Suprapubic skin (tissue), 4 donors: Measurements from ENCODE around the gene NLRP1. TPM values are rescaled to one million over a fixed set of nuclear protein-coding genes. Genes with fewer than 3 reads are reported as not detected.

ENCODE experiments used
- DNase-seq, 2 donors: peaks; one replicate each; pipeline ENCODE4 v3.0.0-alpha.2; 2019; ENCODE audit warnings: low spot score in 2 of 2
- H3K27ac ChIP-seq: fragments of 200-600 bp; sonication (generic); one replicate; pipeline ENCODE4 v1.5.1; 2019
- H3K27me3 ChIP-seq: fragments of 200-600 bp; sonication (generic); one replicate; pipeline ENCODE4 v1.5.1; 2019
- H3K36me3 ChIP-seq: fragments of 200-600 bp; sonication (generic); one replicate; pipeline ENCODE4 v1.5.1; 2019
- H3K4me1 ChIP-seq: fragments of 200-600 bp; sonication (generic); one replicate; pipeline ENCODE4 v1.5.1; 2019
- H3K4me3 ChIP-seq: fragments of 200-600 bp; sonication (generic); one replicate; pipeline ENCODE4 v1.5.1; 2019; ENCODE audit warnings: mild to moderate bottlenecking
- H3K9me3 ChIP-seq: fragments of 200-600 bp; sonication (generic); one replicate; pipeline ENCODE4 v1.5.1; 2019
- EP300 ChIP-seq: sonication (generic); formaldehyde crosslinking; IDR thresholded peaks from one replicate; pipeline ENCODE4 v1.6.1; 2017; ENCODE audit warnings: antibody characterized with exemption
- POLR2A ChIP-seq, 2 donors: fragments of 450-650 bp; IDR thresholded peaks; one replicate each; pipeline ENCODE4 v1.6.1; 2017; ENCODE audit warnings: antibody characterized with exemption in 2 of 2, mild to moderate bottlenecking in 2 of 2, moderate library complexity in 2 of 2
- POLR2AphosphoS5 ChIP-seq, 3 donors: sonication (generic); formaldehyde crosslinking; IDR thresholded peaks; one replicate each; pipeline ENCODE4 v1.6.1; 2017; ENCODE audit warnings: antibody characterized with exemption in 3 of 3
- WGBS: methylation state at CpG from one replicate; pipeline ENCODE4 v1.1.5; 2018; 5-methylcytosine and 5-hydroxymethylcytosine counted together
- total RNA-seq, 4 donors: library from RNA; depleted of rRNA; stranded (reverse); fragments of >200 nt; gene quantifications; one replicate each; pipeline ENCODE4 v1.1.0, GENCODE V29; 2016
- TF ChIP-seq, protein P1 (sequence below), 2 donors: fragments of 200-600 bp in 1 of 2; fragments of 450-650 bp in 1 of 2; sonication (generic) in 1 of 2; IDR thresholded peaks; one replicate each; pipeline ENCODE4 v1.5.1; 2016 to 2019; ENCODE audit warnings: antibody characterized with exemption in 2 of 2, mild to moderate bottlenecking in 1 of 2, moderate library complexity in 1 of 2

The NLRP1 gene
- total RNA-seq, 4 donors from 2014 or later: 66.9 to 279 (median 95.8) TPM

DNA sequence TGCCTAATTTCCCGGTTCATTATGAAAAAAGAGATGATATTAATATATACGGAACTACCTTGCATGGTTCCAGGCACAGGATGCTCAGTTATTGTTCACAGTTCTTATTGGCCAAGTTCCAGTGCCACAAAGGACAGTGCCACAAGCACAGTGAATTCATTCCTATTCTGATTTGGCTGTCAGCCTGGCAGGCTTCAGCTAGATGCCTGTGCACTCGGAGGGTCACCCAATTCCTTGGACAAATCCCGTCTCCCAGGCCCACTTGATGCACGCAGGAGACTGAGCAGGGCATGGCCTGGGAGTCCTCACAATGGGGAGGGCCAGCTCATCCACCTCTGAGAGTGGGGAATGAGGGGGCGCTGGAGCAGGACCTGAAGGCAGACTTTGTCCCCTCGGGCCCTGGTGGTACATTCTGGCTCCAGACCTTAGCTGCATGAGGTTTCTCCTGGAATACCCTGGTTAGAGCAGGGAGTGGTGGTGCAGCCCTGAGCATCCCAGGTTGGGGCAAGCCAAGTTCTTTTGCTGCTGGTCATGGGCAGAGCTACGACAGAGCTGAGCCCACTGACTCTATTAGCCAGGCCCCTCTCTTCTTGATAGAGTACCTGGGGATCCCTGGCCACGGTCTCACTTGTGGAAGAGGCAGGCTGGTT is 56.6 kb downstream of the NLRP1 start:
- Histone ChIP-seq H3K4me3 (no peak overlapping the region), H3K27me3 (no peaks in the 10 kb centered on the region), H3K36me3 (peaks cover 84% of the 10 kb centered on the region), H3K27ac (no peak overlapping the region), H3K4me1 (no peaks in the 10 kb centered on the region), H3K9me3 (no peaks in the 10 kb centered on the region)
- TF ChIP-seq EP300: no peak
- no peak for TF ChIP-seq POLR2AphosphoS5 (IDR thresholded peaks at IDR 0.05)
- TF ChIP-seq POLR2A (IDR thresholded peaks at IDR 0.05): no peak
- TF ChIP-seq, protein P1, sequence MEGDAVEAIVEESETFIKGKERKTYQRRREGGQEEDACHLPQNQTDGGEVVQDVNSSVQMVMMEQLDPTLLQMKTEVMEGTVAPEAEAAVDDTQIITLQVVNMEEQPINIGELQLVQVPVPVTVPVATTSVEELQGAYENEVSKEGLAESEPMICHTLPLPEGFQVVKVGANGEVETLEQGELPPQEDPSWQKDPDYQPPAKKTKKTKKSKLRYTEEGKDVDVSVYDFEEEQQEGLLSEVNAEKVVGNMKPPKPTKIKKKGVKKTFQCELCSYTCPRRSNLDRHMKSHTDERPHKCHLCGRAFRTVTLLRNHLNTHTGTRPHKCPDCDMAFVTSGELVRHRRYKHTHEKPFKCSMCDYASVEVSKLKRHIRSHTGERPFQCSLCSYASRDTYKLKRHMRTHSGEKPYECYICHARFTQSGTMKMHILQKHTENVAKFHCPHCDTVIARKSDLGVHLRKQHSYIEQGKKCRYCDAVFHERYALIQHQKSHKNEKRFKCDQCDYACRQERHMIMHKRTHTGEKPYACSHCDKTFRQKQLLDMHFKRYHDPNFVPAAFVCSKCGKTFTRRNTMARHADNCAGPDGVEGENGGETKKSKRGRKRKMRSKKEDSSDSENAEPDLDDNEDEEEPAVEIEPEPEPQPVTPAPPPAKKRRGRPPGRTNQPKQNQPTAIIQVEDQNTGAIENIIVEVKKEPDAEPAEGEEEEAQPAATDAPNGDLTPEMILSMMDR (IDR thresholded peaks at IDR 0.05): no peak
- WGBS: 86% methylated on average over 9 of the region's 9 CpGs
- peak in 1 of 2 donors; percentile 69 for DNase-seq

DNA sequence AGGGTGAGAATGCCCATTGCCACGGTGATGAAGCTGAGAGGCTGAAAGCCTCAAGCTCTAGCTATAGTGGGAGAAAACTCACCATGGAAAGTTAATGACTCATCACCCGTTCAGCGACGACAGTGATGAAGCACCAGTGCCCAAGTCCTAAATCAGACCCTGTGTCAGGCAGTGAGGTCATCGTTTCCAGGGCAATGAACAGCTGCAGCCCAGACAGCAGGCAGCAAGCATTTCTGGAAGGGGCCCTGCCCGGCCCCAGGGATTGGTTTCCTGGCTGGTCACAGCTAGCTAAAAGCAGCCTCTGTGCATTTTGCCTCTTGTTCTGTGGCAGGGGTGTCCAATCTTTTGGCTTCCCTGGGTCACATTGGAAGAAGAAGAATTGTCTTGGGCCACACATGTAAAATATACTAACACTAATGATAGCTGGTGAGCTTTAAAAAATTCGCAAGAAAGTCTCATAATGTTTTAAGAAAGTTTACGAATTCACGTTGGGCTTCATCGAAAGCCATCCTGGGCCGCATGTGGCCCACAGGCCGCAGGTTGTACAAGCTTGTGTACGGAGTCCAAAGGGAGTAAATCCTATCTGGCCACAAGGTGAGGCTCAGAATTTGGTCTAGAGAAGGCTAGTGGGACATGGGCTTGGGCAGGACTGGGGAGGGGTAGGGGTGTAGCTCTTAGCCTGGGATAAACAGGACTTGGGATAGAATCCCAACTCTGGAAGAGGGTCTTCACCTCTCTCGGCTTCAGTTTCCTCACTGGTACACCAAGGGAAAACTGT is 57.3 kb downstream of the NLRP1 start:
- 55% methylated on average over 14 of the region's 14 CpGs for WGBS
- TF ChIP-seq EP300: no peak
- TF ChIP-seq, protein P1 (IDR thresholded peaks at IDR 0.05): no peak
- TF ChIP-seq POLR2A (IDR thresholded peaks at IDR 0.05): no peak
- no peak for TF ChIP-seq POLR2AphosphoS5 (IDR thresholded peaks at IDR 0.05)
- Histone ChIP-seq H3K36me3 (peaks cover 80% of the 10 kb centered on the region), H3K27me3 (no peaks in the 10 kb centered on the region), H3K4me1 (no peaks in the 10 kb centered on the region), H3K9me3 (no peaks in the 10 kb centered on the region), H3K4me3 (no peak overlapping the region), H3K27ac (no peak overlapping the region)
- no peak for DNase-seq

DNA sequence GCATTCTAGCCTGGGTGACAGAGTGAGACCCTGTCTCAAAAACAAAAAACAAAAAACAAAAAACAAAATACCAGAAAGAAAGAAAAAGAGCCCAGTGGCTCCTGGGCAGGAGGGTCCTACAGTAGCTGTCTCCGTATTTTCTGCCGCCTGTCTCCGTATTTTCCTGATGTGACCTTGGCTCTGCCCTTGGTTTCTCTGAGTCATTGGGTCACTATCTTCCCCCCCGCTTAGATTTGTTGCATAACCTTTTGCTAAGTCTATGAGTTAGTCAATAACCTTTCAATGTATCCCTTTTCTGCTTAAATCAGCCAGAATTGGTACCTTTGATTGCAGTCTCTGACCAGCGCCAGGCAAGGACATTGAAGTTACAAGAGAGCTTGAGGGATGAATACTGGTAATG is 61.1 kb downstream of the NLRP1 start:
- Histone ChIP-seq H3K27ac (no peak overlapping the region), H3K9me3 (no peaks in the 10 kb centered on the region), H3K4me3 (no peak overlapping the region), H3K27me3 (no peaks in the 10 kb centered on the region), H3K36me3 (peaks cover 60% of the 10 kb centered on the region), H3K4me1 (no peaks in the 10 kb centered on the region)
- no peak for DNase-seq
- TF ChIP-seq EP300: no peak
- TF ChIP-seq, protein P1 (IDR thresholded peaks at IDR 0.05): no peak
- no peak for TF ChIP-seq POLR2AphosphoS5 (IDR thresholded peaks at IDR 0.05)
- TF ChIP-seq POLR2A (IDR thresholded peaks at IDR 0.05): no peak
- WGBS: 79% methylated on average over 5 of the region's 5 CpGs

DNA sequence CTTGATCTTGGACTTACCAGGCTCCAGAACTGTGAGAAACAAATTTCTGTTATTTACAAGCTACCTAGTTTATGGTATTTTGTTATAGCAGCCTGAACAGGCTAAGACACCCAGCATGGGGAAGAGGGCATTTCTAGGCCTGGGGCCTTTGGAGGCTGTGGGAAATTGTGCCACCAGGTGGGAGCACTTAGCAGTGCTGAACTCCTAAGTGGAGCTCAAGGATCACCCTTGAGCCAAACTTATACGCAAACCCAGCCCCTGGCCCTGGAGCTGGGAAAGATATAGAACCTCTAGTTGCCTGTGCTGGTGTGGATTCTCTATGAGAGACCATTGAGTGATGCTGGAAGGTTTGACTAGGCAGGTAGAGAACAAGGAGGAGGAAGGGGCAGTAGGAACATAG is 61.8 kb downstream of the NLRP1 start:
- peaks cover 59% of the 10 kb centered on the region for H3K36me3 ChIP-seq
- H3K4me1 ChIP-seq: no peaks in the 10 kb centered on the region
- no peak for DNase-seq
- H3K27ac ChIP-seq: no peak overlapping the region
- no peak for TF ChIP-seq POLR2AphosphoS5 (IDR thresholded peaks at IDR 0.05)
- no peak for TF ChIP-seq POLR2A (IDR thresholded peaks at IDR 0.05)
- TF ChIP-seq, protein P1 (IDR thresholded peaks at IDR 0.05): no peak
- no peak for TF ChIP-seq EP300
- no peaks in the 10 kb centered on the region for H3K9me3 ChIP-seq
- no peak overlapping the region for H3K4me3 ChIP-seq
- H3K27me3 ChIP-seq: no peaks in the 10 kb centered on the region
- 86% methylated on average over 1 of the region's 1 CpG for WGBS

DNA sequence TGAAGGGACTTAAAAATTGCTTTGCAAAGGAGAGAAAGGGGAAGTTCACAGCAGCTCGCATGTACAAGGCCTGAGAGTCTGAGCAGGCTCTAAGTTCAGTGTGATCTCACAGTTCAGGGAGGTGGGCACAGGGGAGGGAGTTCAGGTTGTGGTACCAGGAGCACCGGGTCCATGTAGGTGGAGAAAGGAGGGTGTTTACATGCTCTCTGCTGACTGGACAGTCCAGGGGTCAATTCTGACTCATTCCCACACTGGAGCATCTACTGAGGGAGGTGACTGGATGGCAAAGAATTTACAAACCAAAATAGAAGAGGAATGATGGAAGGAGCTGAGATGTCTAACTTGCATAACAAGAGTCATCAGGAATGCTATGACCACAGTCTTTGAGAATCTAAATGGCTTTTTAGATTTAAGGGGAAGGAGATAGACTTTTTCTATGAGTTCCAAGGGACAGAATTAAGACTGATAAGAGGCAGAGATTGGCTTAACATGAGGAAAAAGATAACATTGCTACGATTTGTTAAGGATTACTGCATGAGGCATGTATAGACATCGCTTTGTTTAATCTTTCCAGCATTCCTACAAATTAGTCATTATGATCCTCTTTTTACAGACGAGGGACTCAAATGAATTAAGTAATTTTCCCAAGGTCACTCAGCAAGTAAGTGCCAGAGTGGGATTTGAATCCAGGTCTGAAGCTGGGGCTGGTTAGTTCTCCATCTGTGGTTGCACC is 68.1 kb downstream of the NLRP1 start:
- H3K4me3 ChIP-seq: no peak overlapping the region
- TF ChIP-seq, protein P1 (IDR thresholded peaks at IDR 0.05): no peak
- TF ChIP-seq POLR2A (IDR thresholded peaks at IDR 0.05): no peak
- no peak for TF ChIP-seq EP300
- TF ChIP-seq POLR2AphosphoS5 (IDR thresholded peaks at IDR 0.05): no peak
- H3K27me3 ChIP-seq: no peaks in the 10 kb centered on the region
- DNase-seq: no peak
- no peaks in the 10 kb centered on the region for H3K9me3 ChIP-seq
- 60% methylated on average over 5 of the region's 5 CpGs for WGBS
- H3K27ac ChIP-seq: no peak overlapping the region
- no peaks in the 10 kb centered on the region for H3K4me1 ChIP-seq
- H3K36me3 ChIP-seq: peaks cover 47% of the 10 kb centered on the region
